ENCODE data around the gene IRX4. TPM values are rescaled to one million over a fixed set of nuclear protein-coding genes. Genes with fewer than 3 reads are reported as not detected.

IRX4 gene
- total RNA-seq, 1 donor from 2014 or later: 0.68 TPM

GRCh38 chr5:1889321-1890065 lies 6.8 kb upstream of the IRX4 start:
- FAIRE-seq (no peak), DNase-seq (ENCODE audit: low read depth) (no peak)
- H3K27ac Mint-ChIP-seq (ENCODE audit: unreplicated experiment): no peak overlapping the region
- H3K27me3 Mint-ChIP-seq (ENCODE audit: low read depth, unreplicated experiment): peaks cover 69% of the 10 kb centered on the region
- H2AFZ ChIP-seq (ENCODE audit: low read depth, low read length): no peak overlapping the region
- no peaks in the 10 kb centered on the region for H3K36me3 ChIP-seq (ENCODE audit: insufficient read depth, low read length)
- H3K9ac ChIP-seq (ENCODE audit: low read length): no peak overlapping the region
- H3K79me2 ChIP-seq (ENCODE audit: insufficient read depth, low read length): no peaks in the 10 kb centered on the region
- H3K4me3 Mint-ChIP-seq (ENCODE audit: unreplicated experiment): no peak overlapping the region
- no peak for TF ChIP-seq EZH2 (IDR thresholded peaks at IDR 0.05; ENCODE audit: insufficient read depth, low read length)
- TF ChIP-seq, protein P1, sequence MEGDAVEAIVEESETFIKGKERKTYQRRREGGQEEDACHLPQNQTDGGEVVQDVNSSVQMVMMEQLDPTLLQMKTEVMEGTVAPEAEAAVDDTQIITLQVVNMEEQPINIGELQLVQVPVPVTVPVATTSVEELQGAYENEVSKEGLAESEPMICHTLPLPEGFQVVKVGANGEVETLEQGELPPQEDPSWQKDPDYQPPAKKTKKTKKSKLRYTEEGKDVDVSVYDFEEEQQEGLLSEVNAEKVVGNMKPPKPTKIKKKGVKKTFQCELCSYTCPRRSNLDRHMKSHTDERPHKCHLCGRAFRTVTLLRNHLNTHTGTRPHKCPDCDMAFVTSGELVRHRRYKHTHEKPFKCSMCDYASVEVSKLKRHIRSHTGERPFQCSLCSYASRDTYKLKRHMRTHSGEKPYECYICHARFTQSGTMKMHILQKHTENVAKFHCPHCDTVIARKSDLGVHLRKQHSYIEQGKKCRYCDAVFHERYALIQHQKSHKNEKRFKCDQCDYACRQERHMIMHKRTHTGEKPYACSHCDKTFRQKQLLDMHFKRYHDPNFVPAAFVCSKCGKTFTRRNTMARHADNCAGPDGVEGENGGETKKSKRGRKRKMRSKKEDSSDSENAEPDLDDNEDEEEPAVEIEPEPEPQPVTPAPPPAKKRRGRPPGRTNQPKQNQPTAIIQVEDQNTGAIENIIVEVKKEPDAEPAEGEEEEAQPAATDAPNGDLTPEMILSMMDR (IDR thresholded peaks at IDR 0.05; ENCODE audit: insufficient read depth, low read depth, low read length): no peak
- H3K4me1 ChIP-seq (ENCODE audit: insufficient read depth, low read length): no peaks in the 10 kb centered on the region
- H3K27ac ChIP-seq (ENCODE audit: low read depth, low read length): no peak overlapping the region
- H3K4me3 ChIP-seq (ENCODE audit: insufficient read depth, low read depth, low read length): no peak overlapping the region
- no peaks in the 10 kb centered on the region for H3K4me1 Mint-ChIP-seq (ENCODE audit: low read depth, unreplicated experiment)
- H3K9me3 Mint-ChIP-seq (ENCODE audit: unreplicated experiment): peaks cover 12% of the 10 kb centered on the region
- no peaks in the 10 kb centered on the region for H3K9me3 ChIP-seq (ENCODE audit: insufficient read depth, low read depth, low read length)
- no peak overlapping the region for H3K4me2 ChIP-seq (ENCODE audit: low read length)
- H3K36me3 Mint-ChIP-seq (ENCODE audit: low read depth, unreplicated experiment): peaks cover 2% of the 10 kb centered on the region
- H4K20me1 ChIP-seq (ENCODE audit: insufficient read depth, low read length): no peaks in the 10 kb centered on the region
- peaks cover 23% of the 10 kb centered on the region for H3K27me3 ChIP-seq (ENCODE audit: insufficient read depth, low read length)

GRCh38 chr5:1888541-1889251 lies 6.0 kb upstream of the IRX4 start:
- H3K4me1 ChIP-seq (ENCODE audit: insufficient read depth, low read length): no peaks in the 10 kb centered on the region
- no peak for DNase-seq (ENCODE audit: low read depth)
- peaks cover 4% of the 10 kb centered on the region for H3K36me3 Mint-ChIP-seq (ENCODE audit: low read depth, unreplicated experiment)
- peaks cover 2% of the 10 kb centered on the region for H3K4me1 Mint-ChIP-seq (ENCODE audit: low read depth, unreplicated experiment)
- TF ChIP-seq, protein P1 (IDR thresholded peaks at IDR 0.05; ENCODE audit: insufficient read depth, low read depth, low read length): no peak
- TF ChIP-seq EZH2 (IDR thresholded peaks at IDR 0.05; ENCODE audit: insufficient read depth, low read length): no peak
- no peak for FAIRE-seq
- peaks cover 31% of the 10 kb centered on the region for H3K27me3 ChIP-seq (ENCODE audit: insufficient read depth, low read length)
- no peaks in the 10 kb centered on the region for H4K20me1 ChIP-seq (ENCODE audit: insufficient read depth, low read length)
- no peaks in the 10 kb centered on the region for H3K79me2 ChIP-seq (ENCODE audit: insufficient read depth, low read length)
- no peak overlapping the region for H3K9ac ChIP-seq (ENCODE audit: low read length)
- no peak overlapping the region for H3K4me2 ChIP-seq (ENCODE audit: low read length)
- no peak overlapping the region for H3K27ac Mint-ChIP-seq (ENCODE audit: unreplicated experiment)
- H3K27ac ChIP-seq (ENCODE audit: low read depth, low read length): no peak overlapping the region
- no peak overlapping the region for H3K4me3 Mint-ChIP-seq (ENCODE audit: unreplicated experiment)
- H3K4me3 ChIP-seq (ENCODE audit: insufficient read depth, low read depth, low read length): no peak overlapping the region
- H3K9me3 Mint-ChIP-seq (ENCODE audit: unreplicated experiment): peaks cover 12% of the 10 kb centered on the region
- no peak overlapping the region for H2AFZ ChIP-seq (ENCODE audit: low read depth, low read length)
- no peaks in the 10 kb centered on the region for H3K9me3 ChIP-seq (ENCODE audit: insufficient read depth, low read depth, low read length)
- no peaks in the 10 kb centered on the region for H3K36me3 ChIP-seq (ENCODE audit: insufficient read depth, low read length)
- peaks cover 67% of the 10 kb centered on the region for H3K27me3 Mint-ChIP-seq (ENCODE audit: low read depth, unreplicated experiment)
